Ovary (tissue), 3 donors: ENCODE measurements around the gene ASAP2.

ENCODE experiments used
- POLR2A ChIP-seq: fragments of 450-650 bp; IDR thresholded peaks from one replicate; pipeline ENCODE4 v1.6.1; 2017; ENCODE audit warnings: antibody characterized with exemption, mild to moderate bottlenecking, moderate library complexity
- TF ChIP-seq, protein P1 (sequence below), 3 donors: fragments of 450-650 bp in 2 of 3; fragments of 200-600 bp in 1 of 3; IDR thresholded peaks; one replicate each; pipeline versions ENCODE4 v1.5.1 to v1.8.0; 2016 to 2022; ENCODE audit warnings: antibody characterized with exemption in 3 of 3, mild to moderate bottlenecking in 1 of 3
- donor health status: DM: no; HTN: no; CAD: no.

DNA sequence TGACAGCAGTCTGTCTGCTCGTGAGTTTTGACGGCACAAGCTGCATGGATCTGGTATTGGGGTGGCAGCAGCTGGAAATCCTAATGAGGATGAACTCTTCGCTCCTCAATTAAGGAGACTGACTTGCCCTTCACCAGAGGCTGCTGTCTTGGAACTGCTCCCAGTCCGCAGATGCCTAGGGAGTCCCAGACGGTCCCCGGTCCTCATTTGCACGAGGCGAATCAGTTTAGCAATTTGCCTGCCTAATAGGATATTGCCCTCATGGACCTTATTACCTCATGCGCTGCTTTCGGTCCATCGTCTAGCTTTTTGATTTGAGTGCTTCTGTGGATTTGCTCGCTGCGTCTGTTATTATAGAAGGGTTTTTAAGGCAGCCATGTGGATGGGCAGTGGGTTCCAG lies 40.6 kb downstream of the ASAP2 start:
- TF ChIP-seq, protein P1, sequence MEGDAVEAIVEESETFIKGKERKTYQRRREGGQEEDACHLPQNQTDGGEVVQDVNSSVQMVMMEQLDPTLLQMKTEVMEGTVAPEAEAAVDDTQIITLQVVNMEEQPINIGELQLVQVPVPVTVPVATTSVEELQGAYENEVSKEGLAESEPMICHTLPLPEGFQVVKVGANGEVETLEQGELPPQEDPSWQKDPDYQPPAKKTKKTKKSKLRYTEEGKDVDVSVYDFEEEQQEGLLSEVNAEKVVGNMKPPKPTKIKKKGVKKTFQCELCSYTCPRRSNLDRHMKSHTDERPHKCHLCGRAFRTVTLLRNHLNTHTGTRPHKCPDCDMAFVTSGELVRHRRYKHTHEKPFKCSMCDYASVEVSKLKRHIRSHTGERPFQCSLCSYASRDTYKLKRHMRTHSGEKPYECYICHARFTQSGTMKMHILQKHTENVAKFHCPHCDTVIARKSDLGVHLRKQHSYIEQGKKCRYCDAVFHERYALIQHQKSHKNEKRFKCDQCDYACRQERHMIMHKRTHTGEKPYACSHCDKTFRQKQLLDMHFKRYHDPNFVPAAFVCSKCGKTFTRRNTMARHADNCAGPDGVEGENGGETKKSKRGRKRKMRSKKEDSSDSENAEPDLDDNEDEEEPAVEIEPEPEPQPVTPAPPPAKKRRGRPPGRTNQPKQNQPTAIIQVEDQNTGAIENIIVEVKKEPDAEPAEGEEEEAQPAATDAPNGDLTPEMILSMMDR (IDR thresholded peaks at IDR 0.05): no peak
- no peak for TF ChIP-seq POLR2A
